KMS-11 (cell line): Measurements from ENCODE around the gene TTLL7.

ENCODE experiments used
- H2AFZ ChIP-seq: fragments of 200-600 bp; sonication (generic); 2 replicates; pipeline ENCODE4 v1.6.1; 2016; ENCODE audit warnings: antibody characterized with exemption, mixed run types, low read depth
- H3K27ac ChIP-seq: fragments of 200-600 bp; sonication (generic); 2 replicates; pipeline ENCODE4 v1.6.1; 2016; ENCODE audit warnings: mild to moderate bottlenecking, mixed run types
- H3K27me3 ChIP-seq: fragments of 200-600 bp; sonication (generic); 2 replicates; pipeline ENCODE4 v1.6.1; 2017; ENCODE audit warnings: mild to moderate bottlenecking, low read depth, mixed run types, moderate library complexity; ENCODE audit not compliant: insufficient read depth
- H3K36me3 ChIP-seq: fragments of 200-600 bp; sonication (generic); 2 replicates; pipeline ENCODE4 v1.6.1; 2017; ENCODE audit warnings: mild to moderate bottlenecking, mixed run types; ENCODE audit not compliant: insufficient read depth
- H3K4me1 ChIP-seq: fragments of 200-600 bp; sonication (generic); 2 replicates; pipeline ENCODE4 v1.6.1; 2016; ENCODE audit warnings: mild to moderate bottlenecking, low read depth, mixed run types; ENCODE audit not compliant: poor library complexity, severe bottlenecking
- H3K4me2 ChIP-seq: fragments of 200-600 bp; sonication (generic); 2 replicates; pipeline ENCODE4 v1.7.0; 2016; ENCODE audit warnings: mild to moderate bottlenecking, mixed run types
- H3K4me3 ChIP-seq: fragments of 200-600 bp; sonication (generic); IDR thresholded peaks from 2 replicates; pipeline ENCODE4 v1.6.1; 2017; ENCODE audit warnings: low read depth, low read length, mixed read lengths; ENCODE audit not compliant: insufficient read depth
- H3K79me2 ChIP-seq: fragments of 200-600 bp; sonication (generic); 2 replicates; pipeline ENCODE4 v1.6.1; 2016; ENCODE audit warnings: low read depth, mixed run types; ENCODE audit not compliant: insufficient read depth
- H3K9ac ChIP-seq: fragments of 200-600 bp; sonication (generic); 2 replicates; pipeline ENCODE4 v1.6.1; 2016; ENCODE audit warnings: mild to moderate bottlenecking, mixed run types
- H4K20me1 ChIP-seq: fragments of 200-600 bp; sonication (generic); 2 replicates; pipeline ENCODE4 v1.6.1; 2016; ENCODE audit warnings: mild to moderate bottlenecking, mixed run types; ENCODE audit not compliant: insufficient read depth
- CTCF ChIP-seq: fragments of 200-600 bp; sonication (generic); conservative IDR thresholded peaks from 2 replicates; pipeline ENCODE4 v1.6.1; 2017; ENCODE audit warnings: low read depth, mild to moderate bottlenecking, antibody characterized with exemption, low read length, moderate library complexity, mixed read lengths

Gene TTLL7

DNA sequence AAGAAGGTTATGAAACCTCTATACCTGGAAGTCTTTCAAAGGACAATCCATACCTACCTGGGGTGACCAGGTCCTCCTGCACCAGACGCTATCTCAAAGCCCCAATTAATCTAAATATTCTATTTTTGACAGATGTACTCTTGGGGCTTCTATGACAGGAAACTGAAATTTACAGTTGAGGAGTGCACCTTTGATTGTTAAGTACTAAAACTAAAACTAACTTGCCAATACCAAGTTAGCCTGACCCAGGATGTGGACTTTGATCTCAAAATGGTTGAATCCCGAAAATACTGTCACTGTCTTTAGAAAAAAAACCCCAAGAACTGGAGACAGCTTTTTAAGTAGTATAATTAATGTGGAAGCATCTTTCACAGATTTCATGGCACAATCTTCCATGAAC lies 162.4 kb downstream of the TTLL7 start:
- H4K20me1 ChIP-seq, result no peaks in the 10 kb centered on the region
- H3K79me2 ChIP-seq, result no peaks in the 10 kb centered on the region
- H3K27ac ChIP-seq, result no peak overlapping the region
- no peaks in the 10 kb centered on the region for H3K27me3 ChIP-seq
- no peak overlapping the region for H3K4me2 ChIP-seq
- H3K4me3 ChIP-seq, result no peak overlapping the region
- H3K9ac ChIP-seq, result no peak overlapping the region
- no peaks in the 10 kb centered on the region for H3K36me3 ChIP-seq
- H2AFZ ChIP-seq, result no peak overlapping the region
- no peak for TF ChIP-seq CTCF
- no peaks in the 10 kb centered on the region for H3K4me1 ChIP-seq

DNA sequence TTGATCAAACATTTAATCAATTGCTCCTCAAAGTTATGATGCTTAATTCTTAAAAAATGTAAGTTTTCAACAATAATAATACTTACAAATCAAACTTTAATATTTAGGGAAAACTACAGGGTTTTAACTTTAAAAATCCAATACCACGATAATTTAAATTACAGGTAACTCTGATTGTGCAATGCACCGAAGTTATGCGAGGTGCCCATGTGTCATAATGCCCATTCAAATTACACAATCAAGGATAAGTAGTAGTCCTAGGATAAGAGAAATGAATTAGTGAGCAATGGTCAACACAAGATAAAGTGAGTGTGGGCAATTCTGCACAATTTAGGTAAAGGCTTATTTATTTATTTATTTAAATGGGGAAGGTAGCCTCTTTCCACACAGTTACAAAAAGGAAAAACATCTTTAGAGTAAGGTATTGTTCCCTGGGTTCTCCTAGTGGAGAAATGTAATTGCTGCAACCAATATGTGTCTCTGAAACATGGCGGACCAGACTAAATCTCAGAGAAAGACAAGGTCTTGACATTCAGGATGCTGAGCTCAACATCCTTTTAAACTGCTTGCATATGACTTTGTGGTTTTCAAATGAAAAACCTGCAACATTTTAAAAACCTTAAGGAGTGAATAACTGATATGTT lies 164.2 kb downstream of the TTLL7 start:
- no peaks in the 10 kb centered on the region for H3K4me1 ChIP-seq
- no peak for TF ChIP-seq CTCF
- H3K27me3 ChIP-seq, result no peaks in the 10 kb centered on the region
- no peak overlapping the region for H2AFZ ChIP-seq
- H3K4me2 ChIP-seq, result no peak overlapping the region
- H3K27ac ChIP-seq, result no peak overlapping the region
- no peaks in the 10 kb centered on the region for H3K36me3 ChIP-seq
- no peak overlapping the region for H3K9ac ChIP-seq
- H3K4me3 ChIP-seq, result no peak overlapping the region
- H3K79me2 ChIP-seq, result no peaks in the 10 kb centered on the region
- no peaks in the 10 kb centered on the region for H4K20me1 ChIP-seq

DNA sequence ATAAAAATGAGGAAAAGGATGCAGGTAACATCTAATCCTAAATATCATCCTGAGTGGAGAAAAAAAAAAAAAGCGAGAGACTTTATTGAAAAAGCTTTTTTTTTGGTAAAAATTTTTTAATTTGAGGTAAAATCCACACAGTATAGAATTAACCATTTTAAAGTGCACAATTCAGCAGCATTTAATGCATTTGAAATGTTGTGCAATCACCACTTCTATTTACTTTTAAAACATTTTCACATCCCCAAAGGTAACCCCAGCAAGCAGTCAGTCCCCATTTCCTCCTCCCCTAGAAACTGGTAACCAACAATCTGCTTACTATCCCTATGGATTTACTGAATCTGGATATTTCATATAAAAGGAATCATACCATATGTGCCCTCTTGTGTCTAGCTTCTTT lies 166.7 kb downstream of the TTLL7 start:
- no peaks in the 10 kb centered on the region for H3K79me2 ChIP-seq
- H4K20me1 ChIP-seq, result no peaks in the 10 kb centered on the region
- no peaks in the 10 kb centered on the region for H3K4me1 ChIP-seq
- no peak overlapping the region for H2AFZ ChIP-seq
- H3K36me3 ChIP-seq, result no peaks in the 10 kb centered on the region
- no peak overlapping the region for H3K9ac ChIP-seq
- H3K4me3 ChIP-seq, result no peak overlapping the region
- no peak overlapping the region for H3K27ac ChIP-seq
- no peaks in the 10 kb centered on the region for H3K27me3 ChIP-seq
- TF ChIP-seq CTCF, result no peak
- no peak overlapping the region for H3K4me2 ChIP-seq

- Histone ChIP-seq H3K27me3 (no peaks in the 10 kb centered on the region), H3K4me3 (no peak overlapping the region), H3K36me3 (no peaks in the 10 kb centered on the region)
Observed at GRCh38 chr1:83829106-83829505, 169.8 kb downstream of the TTLL7 start.

More at GRCh38 chr1:83829106-83829505, 169.8 kb downstream of the TTLL7 start:
- Histone ChIP-seq H4K20me1 (no peaks in the 10 kb centered on the region), H3K27ac (no peak overlapping the region), H2AFZ (no peak overlapping the region), H3K4me1 (no peaks in the 10 kb centered on the region), H3K79me2 (no peaks in the 10 kb centered on the region), H3K4me2 (no peak overlapping the region), H3K9ac (no peak overlapping the region)
- TF ChIP-seq CTCF, result no peak
